RKO (cell line): ENCODE results near the gene TMEM14B.
A peak's percentile ranks its signal among the peaks of the same experiment; 100 is the strongest.
"Not testable (repeated sequence)": the region's sequence is repeated elsewhere in the genome, so short reads cannot be mapped to it uniquely, and the experiment has no call there.

ENCODE experiments used
- DNase-seq: peaks from one replicate; pipeline ENCODE4 v3.0.0-alpha.2; 2016; ENCODE audit warnings: low spot score

The TMEM14B gene

GRCh38 chr6:10747251-10747972, at the start of gene TMEM14B:
Gene TMEM14B (plus strand): TSS chr6:10747805. CDS start chr6:10749246, 1,441 bp downstream.
- DNase-seq = peak; percentile 96

GRCh38 chr6:10713962-10714361, 33.6 kb upstream of the TMEM14B start:
- DNase-seq = no peak

- DNase-seq = peak; percentile 63
Observed at GRCh38 chr6:10719296-10719963, 28.2 kb upstream of the TMEM14B start.

GRCh38 chr6:10719964-10720264, 27.7 kb upstream of the TMEM14B start:
- no peak for DNase-seq

- peak; percentile 45 for DNase-seq
Observed at GRCh38 chr6:10720265-10720959, 27.2 kb upstream of the TMEM14B start.

- peak; percentile 34 for DNase-seq
Observed at GRCh38 chr6:10720960-10721849, 26.4 kb upstream of the TMEM14B start.

- no peak for DNase-seq
Observed at GRCh38 chr6:10721850-10722569, 25.6 kb upstream of the TMEM14B start.

GRCh38 chr6:10722570-10722819, 25.1 kb upstream of the TMEM14B start:
- DNase-seq = no peak

GRCh38 chr6:10722820-10723566, 24.6 kb upstream of the TMEM14B start, which contains the start of gene TMEM14C:
Gene TMEM14C (plus strand): TSS chr6:10723070. CDS start chr6:10724614, 1,544 bp downstream.
- DNase-seq = peak; percentile 98

GRCh38 chr6:10723567-10723881, 24.1 kb upstream of the TMEM14B start:
- peak; percentile 40 for DNase-seq

GRCh38 chr6:10725044-10725443, 22.6 kb upstream of the TMEM14B start:
- no peak for DNase-seq

- DNase-seq = no peak
Observed at GRCh38 chr6:10725716-10726115, 21.9 kb upstream of the TMEM14B start.

GRCh38 chr6:10730254-10730653, 17.4 kb upstream of the TMEM14B start:
- DNase-seq = no peak

GRCh38 chr6:10733151-10733715, 14.4 kb upstream of the TMEM14B start:
- DNase-seq = no peak

GRCh38 chr6:10733863-10734262, 13.7 kb upstream of the TMEM14B start:
- DNase-seq = no peak

- DNase-seq = no peak
Observed at GRCh38 chr6:10736731-10737130, 10.9 kb upstream of the TMEM14B start.

GRCh38 chr6:10740061-10740460, 7.5 kb upstream of the TMEM14B start:
- DNase-seq = no peak

- DNase-seq = not testable (repeated sequence)
Observed at GRCh38 chr6:10741643-10742042, 6.0 kb upstream of the TMEM14B start.

- no peak for DNase-seq
Observed at GRCh38 chr6:10742251-10742650, 5.4 kb upstream of the TMEM14B start.

GRCh38 chr6:10743515-10743914, 4.1 kb upstream of the TMEM14B start:
- DNase-seq = no peak

- no peak for DNase-seq
Observed at GRCh38 chr6:10745116-10745515, 2.5 kb upstream of the TMEM14B start.
